Suprapubic skin (tissue), 4 donors: Measurements from ENCODE around the gene COMT.

ENCODE experiments used
- POLR2A ChIP-seq, 2 donors: fragments of 450-650 bp; IDR thresholded peaks; one replicate each; pipeline ENCODE4 v1.6.1; 2017; ENCODE audit warnings: antibody characterized with exemption in 2 of 2, mild to moderate bottlenecking in 2 of 2, moderate library complexity in 2 of 2
- POLR2AphosphoS5 ChIP-seq, 3 donors: sonication (generic); formaldehyde crosslinking; IDR thresholded peaks; one replicate each; pipeline ENCODE4 v1.6.1; 2017; ENCODE audit warnings: antibody characterized with exemption in 3 of 3
- TF ChIP-seq, protein P1 (sequence below), 2 donors: fragments of 200-600 bp in 1 of 2; fragments of 450-650 bp in 1 of 2; sonication (generic) in 1 of 2; IDR thresholded peaks; one replicate each; pipeline ENCODE4 v1.5.1; 2016 to 2019; ENCODE audit warnings: antibody characterized with exemption in 2 of 2, mild to moderate bottlenecking in 1 of 2, moderate library complexity in 1 of 2

DNA sequence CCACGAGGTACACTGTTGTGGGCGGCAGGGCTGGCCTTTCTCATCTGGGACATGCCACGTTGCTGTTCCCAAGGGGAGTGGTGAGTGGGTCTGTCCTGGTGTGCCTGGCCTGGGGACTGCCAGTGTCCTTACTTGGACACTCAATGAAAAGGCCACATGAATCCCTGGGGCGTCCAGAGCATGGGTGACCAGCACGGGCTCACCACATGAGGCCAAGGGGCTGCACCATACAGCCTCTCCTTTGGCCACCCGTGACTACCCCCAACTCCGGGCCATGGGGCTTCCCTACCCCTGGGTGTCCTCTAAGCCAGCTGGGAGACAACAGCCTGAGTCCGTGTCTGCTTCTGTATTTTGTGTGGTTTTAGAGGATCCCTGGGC is 20.3 kb downstream of the COMT start:
- TF ChIP-seq POLR2A (IDR thresholded peaks at IDR 0.05) = no peak
- TF ChIP-seq, protein P1, sequence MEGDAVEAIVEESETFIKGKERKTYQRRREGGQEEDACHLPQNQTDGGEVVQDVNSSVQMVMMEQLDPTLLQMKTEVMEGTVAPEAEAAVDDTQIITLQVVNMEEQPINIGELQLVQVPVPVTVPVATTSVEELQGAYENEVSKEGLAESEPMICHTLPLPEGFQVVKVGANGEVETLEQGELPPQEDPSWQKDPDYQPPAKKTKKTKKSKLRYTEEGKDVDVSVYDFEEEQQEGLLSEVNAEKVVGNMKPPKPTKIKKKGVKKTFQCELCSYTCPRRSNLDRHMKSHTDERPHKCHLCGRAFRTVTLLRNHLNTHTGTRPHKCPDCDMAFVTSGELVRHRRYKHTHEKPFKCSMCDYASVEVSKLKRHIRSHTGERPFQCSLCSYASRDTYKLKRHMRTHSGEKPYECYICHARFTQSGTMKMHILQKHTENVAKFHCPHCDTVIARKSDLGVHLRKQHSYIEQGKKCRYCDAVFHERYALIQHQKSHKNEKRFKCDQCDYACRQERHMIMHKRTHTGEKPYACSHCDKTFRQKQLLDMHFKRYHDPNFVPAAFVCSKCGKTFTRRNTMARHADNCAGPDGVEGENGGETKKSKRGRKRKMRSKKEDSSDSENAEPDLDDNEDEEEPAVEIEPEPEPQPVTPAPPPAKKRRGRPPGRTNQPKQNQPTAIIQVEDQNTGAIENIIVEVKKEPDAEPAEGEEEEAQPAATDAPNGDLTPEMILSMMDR (IDR thresholded peaks at IDR 0.05) = no peak
- no peak for TF ChIP-seq POLR2AphosphoS5 (IDR thresholded peaks at IDR 0.05)
